GM19238 (cell line): ENCODE measurements around the gene ZNF438.
"Not testable (repeated sequence)": the region's sequence is repeated elsewhere in the genome, so short reads cannot be mapped to it uniquely, and the experiment has no call there.

ENCODE experiments used
- DNase-seq: peaks from one replicate; pipeline ENCODE4 v3.0.0; 2011; ENCODE audit warnings: low spot score; ENCODE audit not compliant: insufficient read length

The ZNF438 gene

GRCh38 chr10:31031558-31032257 lies at the start of gene ZNF438:
TSS of gene ZNF438 (minus strand) at chr10:31031865. CDS start at chr10:30877034, 154,831 bp downstream.
- peak; percentile 88 for DNase-seq

- DNase-seq, result no peak
Measured at GRCh38 chr10:31076610-31076988, 44.9 kb upstream of the ZNF438 start.

GRCh38 chr10:31075881-31076609 lies 44.4 kb upstream of the ZNF438 start:
- DNase-seq, result no peak

GRCh38 chr10:31075434-31075833 lies 43.8 kb upstream of the ZNF438 start:
- DNase-seq, result no peak

- no peak for DNase-seq
Measured at GRCh38 chr10:31074722-31075086, 43.0 kb upstream of the ZNF438 start.

- no peak for DNase-seq
Measured at GRCh38 chr10:31073996-31074721, 42.5 kb upstream of the ZNF438 start.

GRCh38 chr10:31073211-31073610 lies 41.5 kb upstream of the ZNF438 start:
- no peak for DNase-seq

GRCh38 chr10:31072451-31072850 lies 40.8 kb upstream of the ZNF438 start:
- DNase-seq, result no peak

GRCh38 chr10:31071232-31072005 lies 39.8 kb upstream of the ZNF438 start:
- DNase-seq, result no peak

GRCh38 chr10:31070691-31071090 lies 39.0 kb upstream of the ZNF438 start:
- DNase-seq, result no peak

GRCh38 chr10:31070025-31070424 lies 38.4 kb upstream of the ZNF438 start:
- no peak for DNase-seq

- DNase-seq, result no peak
Measured at GRCh38 chr10:31069411-31069810, 37.7 kb upstream of the ZNF438 start.

GRCh38 chr10:31064348-31064747 lies 32.7 kb upstream of the ZNF438 start:
- DNase-seq, result no peak

GRCh38 chr10:31063841-31064240 lies 32.2 kb upstream of the ZNF438 start:
- DNase-seq, result no peak

- no peak for DNase-seq
Measured at GRCh38 chr10:31062856-31063255, 31.2 kb upstream of the ZNF438 start.

GRCh38 chr10:31061941-31062340 lies 30.3 kb upstream of the ZNF438 start:
- DNase-seq, result no peak

GRCh38 chr10:31058795-31059703 lies 27.4 kb upstream of the ZNF438 start:
- DNase-seq, result no peak

- not testable (repeated sequence) for DNase-seq
Measured at GRCh38 chr10:31056678-31057077, 25.0 kb upstream of the ZNF438 start.

- DNase-seq, result no peak
Measured at GRCh38 chr10:31055573-31056251, 24.0 kb upstream of the ZNF438 start.

GRCh38 chr10:31051703-31052102 lies 20.0 kb upstream of the ZNF438 start:
- no peak for DNase-seq
